ENCODE data around the gene DDB1.

Gene DDB1

DNA sequence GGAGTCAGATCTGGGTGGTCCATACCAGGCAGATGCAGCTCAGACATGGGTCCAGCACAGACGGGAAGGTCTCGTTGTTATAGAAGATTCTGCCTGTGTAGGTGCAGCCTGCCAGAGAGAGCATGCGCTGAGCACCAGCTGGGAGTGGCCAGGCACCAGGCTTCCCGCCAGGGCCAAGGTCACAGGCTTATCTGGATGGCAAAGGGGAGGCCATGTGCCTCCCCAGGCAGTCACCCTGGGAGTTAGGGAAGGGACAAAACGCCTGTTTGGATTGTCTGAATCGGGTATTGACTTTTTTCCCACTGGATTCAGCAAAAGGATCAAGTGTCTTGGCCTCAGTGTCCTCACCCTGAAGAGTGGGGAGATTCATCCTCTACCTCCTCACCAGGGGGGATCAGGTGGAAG is 65.5 kb downstream of the DDB1 start:
- in situ Hi-C loops (cut with MboI; ENCODE audit: low sequenced_read_pairs, unreplicated experiment) = no loop called here
- DNase-seq (ENCODE audit: low spot score) = no peak
- TF ChIP-seq, protein P1, sequence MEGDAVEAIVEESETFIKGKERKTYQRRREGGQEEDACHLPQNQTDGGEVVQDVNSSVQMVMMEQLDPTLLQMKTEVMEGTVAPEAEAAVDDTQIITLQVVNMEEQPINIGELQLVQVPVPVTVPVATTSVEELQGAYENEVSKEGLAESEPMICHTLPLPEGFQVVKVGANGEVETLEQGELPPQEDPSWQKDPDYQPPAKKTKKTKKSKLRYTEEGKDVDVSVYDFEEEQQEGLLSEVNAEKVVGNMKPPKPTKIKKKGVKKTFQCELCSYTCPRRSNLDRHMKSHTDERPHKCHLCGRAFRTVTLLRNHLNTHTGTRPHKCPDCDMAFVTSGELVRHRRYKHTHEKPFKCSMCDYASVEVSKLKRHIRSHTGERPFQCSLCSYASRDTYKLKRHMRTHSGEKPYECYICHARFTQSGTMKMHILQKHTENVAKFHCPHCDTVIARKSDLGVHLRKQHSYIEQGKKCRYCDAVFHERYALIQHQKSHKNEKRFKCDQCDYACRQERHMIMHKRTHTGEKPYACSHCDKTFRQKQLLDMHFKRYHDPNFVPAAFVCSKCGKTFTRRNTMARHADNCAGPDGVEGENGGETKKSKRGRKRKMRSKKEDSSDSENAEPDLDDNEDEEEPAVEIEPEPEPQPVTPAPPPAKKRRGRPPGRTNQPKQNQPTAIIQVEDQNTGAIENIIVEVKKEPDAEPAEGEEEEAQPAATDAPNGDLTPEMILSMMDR (IDR thresholded peaks at IDR 0.05; ENCODE audit: borderline replicate concordance, control extremely low read depth, extremely low read depth, insufficient read depth, missing control alignments) = no peak

- TF ChIP-seq, protein P1 (IDR thresholded peaks at IDR 0.05; ENCODE audit: borderline replicate concordance, control extremely low read depth, extremely low read depth, insufficient read depth, missing control alignments) = no peak
- in situ Hi-C loops (cut with MboI; ENCODE audit: low sequenced_read_pairs, unreplicated experiment) = no loop called here
- no peak for DNase-seq (ENCODE audit: low spot score)
These were observed 66.3 kb downstream of the DDB1 start for GRCh38 chr11:61266602-61267001.

DNA sequence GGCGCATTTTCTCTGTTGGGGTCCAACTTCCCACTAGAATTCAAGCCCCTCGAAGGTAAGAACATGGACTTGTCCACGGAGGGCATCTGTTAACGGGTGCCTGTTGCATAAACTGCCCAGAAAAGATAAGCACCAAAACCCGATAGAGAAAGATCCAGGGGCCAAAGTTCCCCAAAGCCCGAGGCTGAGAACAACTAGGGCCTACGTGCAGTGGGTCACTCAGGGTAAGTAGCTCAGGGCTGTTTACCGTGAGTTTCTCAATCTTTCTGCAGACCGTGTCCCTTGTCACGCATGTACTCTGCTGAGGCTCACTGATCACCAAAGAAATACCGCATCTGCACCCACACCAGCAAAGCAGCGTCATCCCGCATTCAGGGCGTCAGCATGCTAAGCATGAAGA is 67.5 kb downstream of the DDB1 start:
- TF ChIP-seq, protein P1 (IDR thresholded peaks at IDR 0.05; ENCODE audit: borderline replicate concordance, control extremely low read depth, extremely low read depth, insufficient read depth, missing control alignments) = no peak
- in situ Hi-C loops (cut with MboI; ENCODE audit: low sequenced_read_pairs, unreplicated experiment) = no loop called here
- no peak for DNase-seq (ENCODE audit: low spot score)

DNA sequence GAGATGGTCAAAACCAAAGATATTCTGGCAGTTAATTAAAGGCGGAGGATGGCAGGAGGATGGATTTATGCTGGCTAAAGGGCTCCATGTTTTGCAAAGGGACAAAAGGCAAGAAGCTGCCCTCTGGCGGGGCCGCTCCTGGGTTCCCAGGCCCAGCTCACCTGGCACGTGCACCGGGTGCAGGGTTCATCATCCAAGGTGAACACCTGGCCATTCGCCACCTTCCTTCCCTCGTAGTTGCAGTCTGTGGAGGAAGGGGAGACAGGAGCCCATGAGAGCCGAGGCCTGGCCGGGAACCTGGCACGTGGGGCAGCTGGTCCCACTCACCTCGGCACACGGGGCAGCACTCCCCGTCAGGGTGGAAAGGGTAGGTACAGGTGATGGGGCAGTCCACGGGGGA is 68.1 kb downstream of the DDB1 start:
- in situ Hi-C loops (cut with MboI; ENCODE audit: low sequenced_read_pairs, unreplicated experiment) = no loop called here
- TF ChIP-seq, protein P1 (IDR thresholded peaks at IDR 0.05; ENCODE audit: borderline replicate concordance, control extremely low read depth, extremely low read depth, insufficient read depth, missing control alignments) = no peak
- DNase-seq (ENCODE audit: low spot score) = peak; percentile 20

- no peak for DNase-seq (ENCODE audit: low spot score)
- in situ Hi-C loops (cut with MboI; ENCODE audit: low sequenced_read_pairs, unreplicated experiment) = no loop called here
- TF ChIP-seq, protein P1 (IDR thresholded peaks at IDR 0.05; ENCODE audit: borderline replicate concordance, control extremely low read depth, extremely low read depth, insufficient read depth, missing control alignments) = no peak
These were observed 68.5 kb downstream of the DDB1 start for GRCh38 chr11:61264371-61264770.

- in situ Hi-C loops (cut with MboI; ENCODE audit: low sequenced_read_pairs, unreplicated experiment) = no loop called here
- TF ChIP-seq, protein P1 (IDR thresholded peaks at IDR 0.05; ENCODE audit: borderline replicate concordance, control extremely low read depth, extremely low read depth, insufficient read depth, missing control alignments) = no peak
- DNase-seq (ENCODE audit: low spot score) = no peak
These were observed 73.5 kb downstream of the DDB1 start for GRCh38 chr11:61259363-61259762.

GRCh38 chr11:61258546-61258945 is 74.4 kb downstream of the DDB1 start:
- DNase-seq (ENCODE audit: low spot score) = no peak
- in situ Hi-C loops (cut with MboI; ENCODE audit: low sequenced_read_pairs, unreplicated experiment) = no loop called here
- TF ChIP-seq, protein P1 (IDR thresholded peaks at IDR 0.05; ENCODE audit: borderline replicate concordance, control extremely low read depth, extremely low read depth, insufficient read depth, missing control alignments) = no peak
